ENCODE results near the gene TDRD6. TPM values are rescaled to one million over a fixed set of nuclear protein-coding genes. Genes with fewer than 3 reads are reported as not detected.

Gene TDRD6
- total RNA-seq, 2 donors from 2014 or later, result 0.12 to 0.37 TPM

- H3K36me3 ChIP-seq, result no peaks in the 10 kb centered on the region
- no peak overlapping the region for H3K27ac ChIP-seq
- DNase-seq (ENCODE audit: low spot score), result no peak
- H3K27me3 ChIP-seq, result no peaks in the 10 kb centered on the region
- no peak for TF ChIP-seq CTCF (IDR thresholded peaks at IDR 0.05)
- no peaks in the 10 kb centered on the region for H3K4me1 ChIP-seq
- no peak overlapping the region for H3K4me3 ChIP-seq
- H3K9me3 ChIP-seq, result no peaks in the 10 kb centered on the region
Observed at GRCh38 chr6:46749731-46750130, 62.0 kb downstream of the TDRD6 start.

GRCh38 chr6:46751658-46752057 is 64.0 kb downstream of the TDRD6 start:
- DNase-seq (ENCODE audit: low spot score), result no peak
- Histone ChIP-seq H3K36me3 (no peaks in the 10 kb centered on the region), H3K27me3 (no peaks in the 10 kb centered on the region), H3K4me3 (no peak overlapping the region), H3K27ac (no peak overlapping the region), H3K9me3 (no peaks in the 10 kb centered on the region), H3K4me1 (peaks cover 0 to 3% of the 10 kb centered on the region in 2 donors)
- TF ChIP-seq CTCF (IDR thresholded peaks at IDR 0.05), result no peak

Other genes with a start within 250 kb of the TDRD6 start
- 100 to 1,000 TPM in 1 of 2 donors, 10 to 100 TPM in 1; 96.5 to 210 TPM for gene RCAN2, start 196.4 kb upstream of the TDRD6 start, total RNA-seq
- gene CYP39A1, start 35.1 kb upstream of the TDRD6 start, total RNA-seq, result 1 to 10 TPM; 6.3 to 7.0 TPM
- 1 to 10 TPM; 6.2 to 7.5 TPM for gene SLC25A27, start 34.9 kb upstream of the TDRD6 start, total RNA-seq
- under 1 TPM; 0.26 to 0.63 TPM for gene PLA2G7, start 47.5 kb downstream of the TDRD6 start, total RNA-seq
- gene ANKRD66, start 59.0 kb downstream of the TDRD6 start, total RNA-seq, result not detected
- not detected for gene MEP1A, start 105.5 kb downstream of the TDRD6 start, total RNA-seq
- gene ADGRF5, start 234.1 kb downstream of the TDRD6 start, total RNA-seq, result 10 to 100 TPM; 38.4 to 59.4 TPM

Measured in right atrium auricular region (tissue), 2 donors.